ENCODE data around the gene COL4A6. TPM values are rescaled to one million over a fixed set of nuclear protein-coding genes. Genes with fewer than 3 reads are reported as not detected.

The COL4A6 gene
- total and polyA plus RNA-seq, 4 donors: under 0.01 to 0.09 (median 0.07) TPM; not detected in 1

- no peaks in the 10 kb centered on the region for H3K4me1 ChIP-seq (ENCODE audit: control insufficient read depth in 4 of 4, insufficient read depth in 4 of 4, low read length in 3 of 4)
- H3K27ac ChIP-seq (ENCODE audit: low read depth in 1 of 2, low read length in 2 of 2): no peak overlapping the region
- 92% methylated on average over 5 of the region's 5 CpGs for WGBS
- peaks cover 0 to 4% (median 0%) of the 10 kb centered on the region in 4 donors for H3K27me3 ChIP-seq (ENCODE audit: control insufficient read depth in 4 of 4, insufficient read depth in 4 of 4, low read length in 3 of 4)
- H3K36me3 ChIP-seq (ENCODE audit: control insufficient read depth in 4 of 4, insufficient read depth in 3 of 4, low read depth in 1 of 4, low read length in 3 of 4): no peaks in the 10 kb centered on the region
- DNase-seq (ENCODE audit: low spot score): no peak
- H3K4me3 ChIP-seq (ENCODE audit: low read depth in 1 of 3, low read length in 3 of 3): no peak overlapping the region
- H3K9me3 ChIP-seq (ENCODE audit: control insufficient read depth in 4 of 4, low read length in 3 of 4): no peaks in the 10 kb centered on the region
- no peak overlapping the region for H3K9ac ChIP-seq (ENCODE audit: low read depth in 1 of 2, low read length in 2 of 2)
- TF ChIP-seq RAD21 (IDR thresholded peaks at IDR 0.05) (no peak), CTCF (IDR thresholded peaks at IDR 0.05; ENCODE audit: low read depth, low read length, missing input control) (no peak), NR2F2 (IDR thresholded peaks at IDR 0.05) (no peak), YY1 (IDR thresholded peaks at IDR 0.05) (no peak), SP1 (IDR thresholded peaks at IDR 0.05) (no peak), HNF4A (conservative IDR thresholded peaks at IDR 0.05) (no peak), RXRA (IDR thresholded peaks at IDR 0.05) (no peak), EGR1 (IDR thresholded peaks at IDR 0.05; ENCODE audit: low read depth in 2 of 2) (no peak)
Observed at GRCh38 chrX:108219949-108220601, 218.1 kb downstream of the COL4A6 start.

- no peak for TF ChIP-seq ZBTB33 (IDR thresholded peaks at IDR 0.05)
- WGBS: 74% methylated on average over 3 of the region's 3 CpGs
- peaks cover 0 to 4% (median 0%) of the 10 kb centered on the region in 4 donors for H3K27me3 ChIP-seq (ENCODE audit: control insufficient read depth in 4 of 4, insufficient read depth in 4 of 4, low read length in 3 of 4)
- H3K4me3 ChIP-seq (ENCODE audit: low read depth in 1 of 3, low read length in 3 of 3): no peak overlapping the region
- H3K4me1 ChIP-seq (ENCODE audit: control insufficient read depth in 4 of 4, insufficient read depth in 4 of 4, low read length in 3 of 4): no peaks in the 10 kb centered on the region
- H3K27ac ChIP-seq (ENCODE audit: low read depth in 1 of 2, low read length in 2 of 2): no peak overlapping the region
- H3K36me3 ChIP-seq (ENCODE audit: control insufficient read depth in 4 of 4, insufficient read depth in 3 of 4, low read depth in 1 of 4, low read length in 3 of 4): no peaks in the 10 kb centered on the region
- H3K9ac ChIP-seq (ENCODE audit: low read depth in 1 of 2, low read length in 2 of 2): no peak overlapping the region
- no peak for DNase-seq (ENCODE audit: low spot score)
- H3K9me3 ChIP-seq (ENCODE audit: control insufficient read depth in 4 of 4, low read length in 3 of 4): no peaks in the 10 kb centered on the region
Observed at GRCh38 chrX:108217876-108218275, 220.3 kb downstream of the COL4A6 start.

GRCh38 chrX:108216919-108217571 is 221.2 kb downstream of the COL4A6 start:
- TF ChIP-seq TAF1 (conservative IDR thresholded peaks at IDR 0.05) (no peak), ZBTB33 (IDR thresholded peaks at IDR 0.05) (no peak), REST (IDR thresholded peaks at IDR 0.05) (no peak), HNF4A (conservative IDR thresholded peaks at IDR 0.05) (no peak), YY1 (IDR thresholded peaks at IDR 0.05) (no peak)
- Histone ChIP-seq H3K4me1 (ENCODE audit: control insufficient read depth in 4 of 4, insufficient read depth in 4 of 4, low read length in 3 of 4) (no peaks in the 10 kb centered on the region), H3K9ac (ENCODE audit: low read depth in 1 of 2, low read length in 2 of 2) (no peak overlapping the region), H3K36me3 (ENCODE audit: control insufficient read depth in 4 of 4, insufficient read depth in 3 of 4, low read depth in 1 of 4, low read length in 3 of 4) (no peaks in the 10 kb centered on the region), H3K27ac (ENCODE audit: low read depth in 1 of 2, low read length in 2 of 2) (no peak overlapping the region), H3K4me3 (ENCODE audit: low read depth in 1 of 3, low read length in 3 of 3) (no peak overlapping the region), H3K27me3 (ENCODE audit: control insufficient read depth in 4 of 4, insufficient read depth in 4 of 4, low read length in 3 of 4) (peaks cover 0 to 4% (median 0%) of the 10 kb centered on the region in 4 donors), H3K9me3 (ENCODE audit: control insufficient read depth in 4 of 4, low read length in 3 of 4) (no peaks in the 10 kb centered on the region)
- WGBS: 86% methylated on average over 3 of the region's 3 CpGs
- DNase-seq (ENCODE audit: low spot score): no peak
